NCI-H146 (cell line): Measurements from ENCODE around the gene KBTBD8.

Source experiments
- DNase-seq: peaks from one replicate; lab custom pipeline; 2025; lab: John Stamatoyannopoulos, UW

Gene KBTBD8

DNA sequence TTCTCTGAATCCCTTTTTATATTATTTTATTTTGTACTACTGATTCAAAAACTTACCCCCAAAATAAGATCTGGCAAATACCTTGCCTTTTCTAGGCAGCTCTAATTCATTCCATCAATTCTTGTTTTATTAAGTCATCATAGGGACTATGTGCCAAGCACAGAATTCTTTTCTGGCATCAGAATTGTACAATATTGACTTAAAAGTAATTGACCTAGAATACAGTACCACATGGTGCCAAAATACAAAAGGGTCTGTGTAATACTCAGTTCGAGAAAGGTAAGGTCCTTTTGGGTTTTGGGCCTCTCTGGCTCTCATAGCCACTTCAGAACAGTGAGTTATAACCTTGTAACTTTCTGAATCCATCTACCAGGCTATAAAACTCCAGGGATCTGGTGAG is 46.2 kb downstream of the KBTBD8 start:
- DNase-seq, result no peak

DNA sequence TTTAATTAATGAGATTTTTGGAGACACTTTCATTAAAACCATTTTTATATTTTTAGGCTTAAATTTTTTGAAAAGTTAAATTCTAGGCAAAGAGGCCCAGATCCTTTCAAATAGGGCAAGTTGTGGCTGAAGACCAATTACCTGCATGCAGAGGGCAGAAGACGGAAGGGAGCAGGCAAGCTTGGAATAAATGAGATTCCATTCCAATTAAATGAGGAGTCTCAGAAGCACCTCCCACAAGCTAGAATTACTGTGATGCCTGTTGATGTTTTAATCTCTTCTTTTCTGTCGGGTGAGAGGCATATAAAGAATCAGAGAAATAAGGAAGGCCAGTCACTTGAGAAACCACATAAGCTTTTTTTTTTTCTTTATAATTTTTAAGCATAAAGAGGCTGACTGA is 46.8 kb downstream of the KBTBD8 start:
- no peak for DNase-seq

DNA sequence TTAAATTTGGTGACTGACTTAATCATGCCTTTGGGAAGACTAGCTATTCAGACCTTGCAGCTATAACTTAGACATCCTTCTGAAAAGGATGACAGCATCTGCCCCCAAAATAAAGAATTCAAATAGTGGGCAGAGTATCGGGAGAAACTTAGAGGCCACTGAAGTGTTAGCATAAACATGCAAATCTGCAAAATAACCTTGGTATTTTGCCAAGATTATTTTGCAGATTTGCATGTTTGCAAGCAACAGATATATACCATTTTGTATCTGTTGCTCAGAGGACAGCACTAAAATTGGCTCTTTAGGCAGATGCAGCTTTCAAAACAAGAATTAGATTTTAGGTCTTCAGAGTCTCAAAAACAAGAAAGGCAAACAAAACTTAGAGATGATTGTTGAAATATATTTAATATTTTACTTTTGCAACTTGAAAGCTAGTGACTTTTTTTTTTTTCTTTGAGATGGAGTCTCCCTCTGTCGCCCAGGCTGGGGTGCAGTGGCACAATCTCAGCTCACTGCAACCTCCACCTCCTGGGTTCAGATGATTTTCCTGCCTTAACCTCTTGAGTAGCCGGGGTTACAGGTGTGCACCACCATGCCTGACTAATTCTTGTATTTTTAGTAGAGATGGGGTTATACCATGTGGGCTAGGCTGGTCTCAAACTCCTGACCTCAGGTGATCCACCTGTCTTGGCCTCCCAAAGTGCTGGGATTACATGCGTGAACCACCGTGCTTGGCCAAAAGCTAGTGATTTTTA is 47.8 kb downstream of the KBTBD8 start:
- DNase-seq, result no peak

DNA sequence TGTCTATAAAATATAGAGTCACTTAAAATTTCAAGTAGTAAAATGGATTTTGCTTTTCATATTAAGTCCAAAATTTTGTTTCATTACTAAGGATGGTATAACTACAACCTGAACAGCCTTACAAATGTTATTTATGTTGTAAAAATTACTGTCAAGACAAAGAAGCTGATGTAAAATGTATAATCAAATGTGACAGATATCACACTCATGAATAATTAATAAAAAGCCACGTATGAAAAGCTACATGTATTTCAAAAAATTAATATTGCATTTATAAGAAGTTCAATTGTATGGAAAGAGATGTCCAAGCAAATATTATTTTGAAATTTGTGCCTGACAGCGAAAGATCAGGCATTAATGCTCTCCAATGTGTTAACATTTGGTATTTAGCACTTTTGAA is 48.9 kb downstream of the KBTBD8 start:
- DNase-seq, result no peak

DNA sequence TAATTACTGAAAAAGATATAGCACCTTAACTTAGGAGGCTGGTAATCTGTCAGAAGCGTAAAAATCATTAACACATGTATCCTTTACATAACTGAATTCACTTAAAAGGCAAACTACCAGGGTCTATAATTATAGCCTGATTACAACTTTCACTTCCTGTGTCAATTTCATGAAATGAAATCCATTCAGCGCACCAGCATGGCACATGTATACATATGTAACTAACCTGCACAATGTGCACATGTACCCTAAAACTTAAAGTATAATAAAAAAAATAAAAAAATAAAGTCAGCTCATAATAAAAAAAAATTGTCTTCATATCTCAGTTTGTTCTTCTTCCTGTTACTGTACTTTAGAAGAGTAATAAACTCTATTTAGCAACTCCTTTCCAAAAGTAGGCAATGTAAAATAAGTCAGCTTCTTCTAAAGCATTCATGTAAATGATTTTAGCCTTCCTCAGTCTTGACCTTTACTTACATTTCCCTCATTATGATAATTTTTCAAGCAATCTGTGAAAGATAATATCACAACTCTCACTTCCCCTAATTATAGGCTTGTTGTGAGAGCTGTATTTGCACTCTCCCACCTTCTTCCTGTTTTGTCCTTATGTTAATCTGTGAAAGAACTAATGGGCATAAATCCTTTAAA is 50.1 kb downstream of the KBTBD8 start:
- DNase-seq, result peak; percentile 61

DNA sequence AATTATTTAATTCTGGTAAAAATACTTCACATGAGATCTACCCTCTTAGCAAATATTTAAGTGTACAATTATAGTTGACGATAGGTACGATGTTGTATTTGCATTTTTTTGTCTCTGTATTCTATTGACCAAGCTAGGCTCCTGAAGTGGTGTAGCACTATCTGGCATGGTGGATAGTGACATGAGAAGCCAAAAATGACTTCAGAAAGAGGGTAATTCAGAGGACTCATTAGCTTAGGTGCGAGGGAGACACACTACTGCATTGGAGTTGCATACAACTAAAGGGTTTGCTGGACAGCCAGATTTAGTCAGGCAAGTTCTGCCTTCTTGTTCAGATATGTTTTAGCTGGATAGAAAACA is 50.6 kb downstream of the KBTBD8 start:
- DNase-seq, result peak; percentile 58

DNA sequence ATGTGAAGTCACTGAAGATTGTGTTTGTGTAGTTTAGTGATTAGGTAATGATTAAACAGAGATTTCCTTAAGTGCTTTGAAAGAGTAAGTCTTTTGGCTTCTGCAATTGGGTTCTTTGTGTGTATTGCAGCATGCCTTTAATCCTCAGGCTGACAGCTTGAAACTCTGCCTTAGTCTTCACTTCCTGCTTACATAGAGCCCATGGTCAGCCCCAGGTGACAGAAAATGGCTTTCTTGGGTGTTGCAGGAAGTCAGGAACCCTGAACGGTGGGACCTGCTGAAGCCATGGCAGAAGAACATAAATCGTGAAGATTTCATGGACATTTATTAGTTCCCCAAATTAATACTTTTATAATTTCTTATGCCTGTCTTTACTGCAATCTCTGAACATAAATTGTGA is 61.3 kb downstream of the KBTBD8 start:
- no peak for DNase-seq
